GM10847 (cell line): ENCODE measurements around the gene IYD.

ENCODE experiments used
- POLR2A ChIP-seq: IDR thresholded peaks from 2 replicates; pipeline ENCODE4 v1.6.1; 2011; ENCODE audit not compliant: insufficient read length; ENCODE audit errors: extremely low read depth

Gene IYD

GRCh38 chr6:150342126-150342525 lies 26.7 kb upstream of the IYD start:
- no peak for TF ChIP-seq POLR2A

DNA sequence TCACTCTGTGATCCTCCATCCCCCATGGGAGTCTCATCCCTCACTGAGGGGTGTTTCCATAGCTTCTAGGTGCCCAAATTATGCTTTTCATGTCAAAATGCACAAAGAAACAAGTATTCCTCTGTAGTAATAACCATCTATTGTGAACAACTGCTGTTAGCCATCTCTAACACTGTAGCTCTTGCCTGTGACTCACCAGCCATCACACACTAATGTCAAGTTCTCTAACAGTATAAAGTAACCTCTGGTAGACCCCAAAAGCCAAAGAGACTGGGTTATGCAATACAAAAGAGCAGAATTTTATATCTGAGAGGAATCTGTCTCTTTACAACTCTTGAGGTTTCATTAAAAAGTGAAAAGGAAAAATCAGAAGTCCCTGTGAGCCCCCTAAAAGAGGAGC lies 25.4 kb upstream of the IYD start:
- no peak for TF ChIP-seq POLR2A

DNA sequence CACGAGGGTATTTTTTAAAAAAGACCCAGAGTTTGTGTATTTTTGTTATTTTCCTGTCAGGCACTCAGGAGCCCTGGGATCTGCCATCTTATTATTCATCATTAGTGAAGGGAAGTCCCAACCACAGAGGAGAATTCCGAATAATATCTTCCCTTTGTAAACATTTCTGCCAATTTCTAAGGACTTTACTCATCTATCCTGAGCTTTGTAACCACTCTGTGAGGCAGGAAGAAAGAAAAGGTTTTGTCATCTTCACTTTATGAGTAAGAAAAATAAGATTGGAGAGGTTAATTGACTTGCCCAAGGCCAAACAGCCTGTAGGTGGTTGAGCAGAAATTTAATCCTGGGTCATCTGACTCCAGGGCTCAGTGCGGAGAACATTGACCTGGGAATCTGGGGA lies 23.0 kb upstream of the IYD start:
- TF ChIP-seq POLR2A = no peak

DNA sequence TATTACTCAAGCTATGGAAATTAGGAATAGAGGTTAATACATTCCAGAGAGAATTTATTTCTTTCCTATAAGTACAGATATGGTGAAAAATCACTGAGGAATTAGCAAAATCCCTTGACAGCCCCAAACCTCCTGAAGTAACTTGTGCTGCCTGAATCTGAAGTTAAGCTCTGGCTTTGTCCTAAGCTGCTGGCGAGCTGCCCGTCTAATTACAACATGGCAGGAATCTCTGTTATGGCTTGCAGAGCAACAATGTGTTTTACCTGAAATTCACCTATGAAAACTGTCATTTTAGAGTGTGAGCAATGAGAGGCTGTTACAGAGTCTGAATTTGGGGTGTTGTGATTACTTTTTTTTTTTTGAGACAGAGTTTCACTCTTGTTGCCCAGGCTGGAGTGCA lies 22.5 kb upstream of the IYD start:
- no peak for TF ChIP-seq POLR2A

DNA sequence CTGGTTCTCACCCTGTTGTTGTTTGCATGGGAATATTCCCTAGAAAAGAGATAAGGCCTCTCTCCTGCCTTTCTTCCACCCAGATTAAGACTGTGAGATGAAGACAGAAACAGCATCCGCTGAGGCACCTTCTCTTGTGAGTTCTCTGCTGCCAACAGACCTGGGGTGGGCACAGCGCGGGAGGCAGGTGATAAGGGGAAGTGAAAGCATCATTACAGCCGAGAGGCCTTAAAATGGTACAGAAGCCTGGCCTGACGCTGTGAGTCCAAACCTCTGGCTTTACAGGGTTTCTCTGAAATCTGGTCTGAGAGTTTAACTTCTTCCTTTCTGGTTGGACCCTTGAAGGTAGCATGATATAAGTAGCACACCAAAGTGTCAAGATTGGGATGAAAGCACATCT lies 21.0 kb upstream of the IYD start:
- no peak for TF ChIP-seq POLR2A

DNA sequence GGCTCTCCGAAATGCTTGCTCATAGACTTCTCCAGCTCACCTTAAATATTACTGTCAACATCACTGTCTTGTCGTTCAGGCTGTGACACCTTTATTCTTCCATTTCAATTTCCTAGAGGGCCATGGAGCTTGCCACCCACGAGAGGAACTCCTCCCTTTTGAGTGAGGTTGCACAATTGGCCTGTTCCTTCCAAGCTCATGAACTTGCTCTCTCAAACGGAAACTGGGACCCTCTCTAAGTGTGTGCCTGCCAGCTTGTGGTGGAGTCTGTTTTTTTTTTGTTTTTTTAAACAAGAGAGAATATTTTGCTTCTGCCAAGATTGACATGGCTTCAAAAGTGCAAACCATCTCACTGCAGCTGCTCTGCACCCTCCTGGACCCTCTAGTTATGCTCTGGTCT lies 19.3 kb upstream of the IYD start:
- TF ChIP-seq POLR2A = no peak

DNA sequence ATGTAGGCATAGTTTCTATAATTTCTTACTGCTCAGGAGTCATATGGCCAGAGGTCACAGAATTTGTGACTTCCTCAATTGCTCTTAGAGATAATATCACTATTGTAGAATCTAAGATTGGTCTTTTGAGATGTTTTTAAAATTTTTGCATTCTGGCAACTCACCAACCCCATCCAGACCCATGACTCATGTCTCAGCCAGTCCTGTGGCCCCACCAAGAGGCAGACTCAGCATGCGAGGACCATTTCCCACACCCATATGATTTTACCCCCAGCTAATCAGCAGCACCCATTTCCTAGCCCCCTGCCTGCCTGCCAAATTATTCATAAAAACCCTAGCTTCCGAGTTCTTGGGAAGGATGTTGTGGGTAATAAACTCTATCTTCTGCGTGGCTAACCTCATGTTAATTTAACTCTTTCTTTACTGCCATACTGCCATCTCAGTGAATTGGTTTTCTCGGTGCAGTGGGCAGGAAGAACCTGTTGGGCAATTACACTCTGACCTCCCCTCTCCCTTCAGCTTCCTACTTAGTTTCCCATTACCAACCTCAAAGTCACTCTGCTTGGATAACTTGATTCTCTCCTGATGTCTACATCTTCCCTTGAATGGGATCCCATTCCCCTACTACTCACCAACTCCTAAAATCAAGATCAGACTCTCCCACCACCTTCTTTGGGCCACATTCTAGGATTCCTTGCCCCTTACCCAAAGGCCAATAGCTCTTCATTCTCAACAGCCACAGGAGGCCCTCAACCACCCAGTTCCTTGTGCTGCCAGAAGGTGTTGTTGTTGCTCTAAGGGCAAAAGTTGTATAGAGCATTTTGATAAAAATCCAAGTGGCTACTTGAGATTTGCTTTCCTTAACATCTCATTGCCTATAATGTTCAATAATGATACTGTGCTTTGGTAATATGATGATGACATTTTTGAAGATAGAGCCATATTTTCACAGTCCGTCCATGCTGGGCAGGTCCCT lies 16.2 kb upstream of the IYD start:
- no peak for TF ChIP-seq POLR2A

DNA sequence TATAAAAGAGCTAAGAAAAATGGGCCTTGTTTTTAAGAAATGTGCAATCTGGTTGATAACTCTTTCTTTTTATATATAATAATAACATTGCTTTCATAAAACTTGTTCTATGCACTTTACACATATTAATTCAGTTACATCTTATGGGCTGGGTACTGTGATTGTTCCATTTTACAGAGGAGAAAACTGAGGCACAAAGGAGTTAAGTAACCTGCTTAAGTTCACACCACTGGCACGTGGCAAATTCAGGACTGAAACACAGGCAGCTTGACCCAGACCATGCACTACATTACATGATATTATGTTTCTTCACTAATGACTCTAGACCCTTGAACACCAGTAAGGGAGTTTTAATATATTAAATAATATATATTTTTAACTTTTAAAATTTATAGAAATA lies 15.4 kb upstream of the IYD start:
- no peak for TF ChIP-seq POLR2A

DNA sequence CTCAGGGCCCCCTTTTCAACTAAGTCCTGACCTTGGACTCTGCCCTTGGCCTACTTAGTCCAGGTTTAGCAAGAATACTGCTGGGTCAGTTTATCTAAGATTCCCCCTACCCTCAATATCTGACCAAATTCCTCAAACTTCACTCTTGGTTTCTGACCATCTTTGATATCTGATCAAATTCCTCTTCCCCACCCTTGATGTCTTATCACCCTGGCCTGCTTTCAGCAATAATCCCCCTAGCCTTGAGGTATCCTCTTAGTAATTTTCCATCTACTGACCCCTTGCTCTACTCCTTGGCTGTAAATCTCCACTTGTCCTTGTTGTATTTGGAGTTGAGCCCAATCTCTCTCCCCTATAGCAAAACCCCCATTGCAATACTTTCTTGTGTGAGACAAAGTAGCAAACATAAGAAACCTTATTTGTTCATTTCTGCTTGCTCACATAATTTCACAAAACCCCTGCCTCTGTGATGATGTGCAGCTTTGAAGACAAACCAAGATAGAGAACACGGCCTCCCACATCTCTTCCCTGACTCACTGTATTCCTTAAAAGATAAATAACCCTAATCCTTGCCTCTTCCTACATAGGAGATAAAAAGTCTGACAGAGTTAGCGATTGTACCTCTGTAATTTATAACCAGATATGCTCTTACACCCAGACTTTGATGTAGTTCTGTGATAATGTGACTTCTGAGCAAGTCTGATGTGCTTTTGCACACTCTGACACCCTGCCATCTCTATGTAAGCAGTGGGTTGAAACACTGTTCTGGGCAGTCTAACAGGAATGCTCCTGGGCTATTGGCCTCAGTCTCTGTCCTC lies 13.8 kb upstream of the IYD start:
- no peak for TF ChIP-seq POLR2A

DNA sequence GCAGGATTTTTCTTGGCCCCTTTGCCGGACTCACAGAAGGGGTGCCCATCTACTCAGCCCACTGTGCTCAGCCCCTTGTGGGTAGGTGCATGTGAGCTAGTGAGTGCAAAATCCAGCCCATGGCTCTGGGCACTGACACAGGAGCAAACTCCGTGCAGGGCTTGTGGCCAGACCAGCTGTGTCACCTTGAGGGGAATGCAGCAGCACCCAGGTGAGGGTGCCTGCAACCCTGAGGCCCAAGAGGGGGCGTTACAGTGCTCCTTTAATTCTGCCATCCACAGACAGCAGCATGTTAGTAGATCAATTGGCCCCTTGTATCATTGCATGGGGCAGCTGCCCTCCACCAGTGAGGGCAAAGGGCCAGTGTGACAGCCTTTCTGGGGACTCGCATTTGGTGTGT lies 12.9 kb upstream of the IYD start:
- TF ChIP-seq POLR2A = no peak

- TF ChIP-seq POLR2A = no peak
Measured at GRCh38 chr6:150361876-150362275, 6.9 kb upstream of the IYD start.

DNA sequence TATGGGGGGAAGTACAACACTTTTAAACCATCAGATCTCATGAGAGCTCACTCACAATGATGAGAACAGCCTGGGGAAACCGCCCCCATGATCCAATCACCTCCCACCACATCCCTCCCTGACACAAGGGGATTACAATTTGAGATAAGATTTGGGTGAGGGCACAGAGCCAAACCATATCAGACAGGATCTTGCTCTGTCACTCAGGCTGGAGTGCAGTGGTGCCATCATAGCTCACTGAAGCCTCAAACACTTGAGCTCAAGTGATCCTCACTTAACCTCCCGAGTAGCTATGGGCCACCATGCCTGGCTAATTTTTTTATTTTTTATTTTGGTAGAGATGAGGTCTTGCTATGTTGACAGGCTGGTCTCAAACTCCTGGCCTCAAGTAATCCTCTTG lies 5.1 kb upstream of the IYD start:
- no peak for TF ChIP-seq POLR2A

DNA sequence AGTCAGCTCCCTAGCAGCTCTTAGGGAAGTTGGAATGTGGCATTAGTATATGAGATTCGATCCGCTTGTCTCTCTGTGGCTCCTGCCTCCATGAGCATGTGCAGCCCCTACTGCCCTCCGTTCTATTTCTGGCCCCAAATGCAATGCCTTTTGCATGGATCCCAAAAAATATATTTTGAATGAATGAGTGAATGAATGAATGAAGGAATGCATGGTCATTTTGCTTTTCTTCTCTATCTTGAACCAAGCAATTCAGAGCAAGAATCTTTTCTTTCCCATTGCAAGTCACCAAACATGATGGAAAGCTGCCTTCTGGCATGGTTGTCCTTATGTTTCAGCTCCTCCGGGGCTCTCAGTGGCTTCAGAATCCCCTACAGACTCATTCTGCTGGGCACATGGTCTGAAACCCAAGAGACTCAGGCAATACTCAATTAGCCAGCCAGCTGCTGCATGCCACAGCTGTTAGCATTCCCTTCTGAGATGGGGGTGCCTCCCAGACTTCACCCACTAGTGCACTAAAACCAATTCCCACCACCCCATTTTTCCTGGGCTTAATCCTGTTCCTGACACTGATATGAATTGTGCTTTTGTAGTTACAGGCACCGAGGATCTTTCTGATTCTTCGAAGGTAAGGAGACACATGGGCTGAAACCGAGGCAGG lies 2.6 kb upstream of the IYD start:
- TF ChIP-seq POLR2A = no peak

DNA sequence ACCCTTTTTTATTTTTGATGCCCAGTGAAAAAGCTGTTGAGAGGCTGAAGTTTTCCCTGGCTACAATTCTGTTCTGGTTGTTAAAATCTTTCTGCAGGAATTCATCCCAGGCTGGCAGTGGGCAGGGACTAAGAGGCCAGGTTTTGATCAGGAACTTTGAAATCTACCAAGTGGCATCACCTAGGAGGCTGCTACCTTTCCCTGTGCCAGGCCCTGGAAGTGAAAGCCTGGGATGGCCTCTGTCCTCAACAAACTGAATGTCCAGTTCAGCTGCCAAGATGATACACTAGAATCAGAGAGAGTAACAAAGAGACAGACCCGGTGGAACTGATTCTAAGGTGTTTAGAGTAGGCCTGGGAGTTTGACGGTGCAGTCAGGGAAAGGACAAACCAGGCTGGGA lies 596 bp downstream of the IYD start:
- TF ChIP-seq POLR2A = no peak

DNA sequence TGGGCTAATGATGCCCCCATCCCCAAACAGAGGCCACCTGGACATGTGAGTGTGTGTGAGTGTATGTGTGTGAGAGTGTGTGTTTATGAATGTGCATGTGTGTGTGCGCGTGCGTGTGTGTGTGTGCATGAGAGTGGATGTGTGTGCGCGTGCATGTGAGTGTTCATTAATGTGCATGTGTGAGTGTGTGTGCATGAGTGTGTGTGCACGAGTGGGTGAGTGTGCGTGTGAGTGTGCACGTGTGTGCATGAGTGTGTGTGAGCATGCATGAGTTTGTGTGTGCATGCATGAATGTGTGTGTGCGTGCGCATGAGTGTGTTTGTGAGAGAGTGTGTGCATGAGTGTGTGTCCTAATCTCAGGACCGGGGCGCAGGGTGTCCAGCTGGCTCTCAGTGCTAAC lies 1.3 kb downstream of the IYD start:
- TF ChIP-seq POLR2A = no peak

DNA sequence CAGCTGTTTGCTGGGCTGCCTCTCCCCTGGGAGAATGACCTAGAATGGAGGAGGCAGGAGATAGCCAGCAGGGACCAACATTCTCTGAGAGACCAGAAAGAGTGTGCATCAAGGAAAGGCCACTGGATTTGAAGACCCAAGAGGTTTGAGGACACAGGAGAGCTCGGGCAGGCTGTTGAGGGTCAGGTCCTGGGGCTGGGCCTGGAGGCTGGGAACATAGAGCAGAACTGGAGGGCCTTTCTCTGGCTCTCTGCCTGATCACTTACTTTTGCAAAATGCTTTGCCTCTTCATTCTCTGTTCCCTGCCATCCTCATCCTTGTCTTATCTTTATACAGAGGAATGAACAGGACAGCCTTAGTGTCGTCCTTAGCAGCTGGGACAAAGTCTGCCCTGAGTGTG lies 2.5 kb downstream of the IYD start:
- TF ChIP-seq POLR2A = no peak

DNA sequence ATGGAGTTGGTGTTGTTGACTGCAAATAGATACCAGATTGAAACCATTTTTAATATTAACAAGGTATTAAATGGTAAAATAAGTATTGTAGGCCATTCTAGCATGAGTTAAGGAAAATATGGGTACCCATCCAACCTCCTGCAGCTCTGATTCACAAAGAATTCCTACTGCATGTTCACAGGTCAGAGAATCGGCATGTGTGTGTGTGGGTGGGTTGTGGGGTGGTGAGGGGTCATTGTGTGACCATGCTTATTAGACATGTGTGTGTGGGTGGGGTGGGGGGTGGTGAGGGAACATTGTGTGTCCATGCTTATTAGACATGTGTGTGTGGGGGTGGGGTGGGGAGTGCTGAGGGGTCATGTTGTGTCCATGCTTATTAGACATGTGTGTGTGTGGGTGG lies 3.2 kb downstream of the IYD start:
- no peak for TF ChIP-seq POLR2A
